PFSK-1 (cell line): Measurements from ENCODE around the gene RDH16.

Source experiments
- FOXP2 ChIP-seq: optimal IDR thresholded peaks from 2 replicates; pipeline ENCODE3; 2011; ENCODE audit warnings: borderline replicate concordance, control low read depth, inconsistent platforms; ENCODE audit not compliant: insufficient read depth; ENCODE audit errors: extremely low read length, extremely low read depth
- POLR2AphosphoS5 ChIP-seq: IDR thresholded peaks from 2 replicates; pipeline ENCODE4 v1.6.1; 2012; ENCODE audit warnings: low read depth, mild to moderate bottlenecking, control low read depth, low read length, moderate library complexity
- SIN3A ChIP-seq: IDR thresholded peaks from 2 replicates; pipeline ENCODE4 v1.6.1; 2012; ENCODE audit warnings: mild to moderate bottlenecking, low read length, moderate library complexity, borderline replicate concordance; ENCODE audit not compliant: insufficient read depth
- TAF1 ChIP-seq: IDR thresholded peaks from 2 replicates; pipeline ENCODE4 v1.6.1; 2012; ENCODE audit warnings: low read length, control low read depth, borderline replicate concordance; ENCODE audit not compliant: insufficient read depth
- TF ChIP-seq, protein P1 (sequence below), 2 experiments: IDR thresholded peaks; 2 replicates each; pipeline versions ENCODE4 v1.6.1 to v1.8.0; 2011 to 2012; ENCODE audit warnings: low read depth in 2 of 2, low read length in 2 of 2, control low read depth in 1 of 2, inconsistent platforms in 1 of 2, mild to moderate bottlenecking in 1 of 2, moderate library complexity in 1 of 2; ENCODE audit not compliant: insufficient read depth in 1 of 2

RDH16 gene

DNA sequence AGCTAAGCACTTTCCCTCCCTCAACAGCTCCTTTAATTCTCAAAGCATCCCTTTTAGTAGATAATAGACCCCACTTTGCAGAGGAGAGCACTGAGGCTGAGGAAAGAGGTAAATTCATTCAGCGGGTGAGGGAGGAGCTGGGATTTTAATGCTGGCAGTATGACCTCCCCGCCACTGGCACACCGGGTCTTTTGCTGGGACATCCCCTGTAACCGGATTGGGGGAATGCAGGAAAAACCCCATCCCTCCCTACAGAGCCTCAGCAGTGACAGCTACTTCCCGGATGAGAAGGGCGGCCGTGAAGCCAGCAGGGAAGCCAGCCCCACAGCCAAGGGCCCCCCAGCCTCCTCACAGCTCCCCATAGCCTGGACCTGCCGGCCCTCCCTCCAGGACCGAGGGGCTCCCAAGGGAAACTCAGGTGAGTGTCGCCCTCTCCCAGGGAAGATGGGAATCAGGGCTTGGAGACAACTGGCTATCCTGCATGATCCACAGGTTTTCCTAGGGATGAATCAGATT, 36.9 kb upstream of the RDH16 start:
- TF ChIP-seq FOXP2 (no peak), POLR2AphosphoS5 (no peak), TAF1 (no peak), SIN3A (no peak)
- TF ChIP-seq, protein P1, sequence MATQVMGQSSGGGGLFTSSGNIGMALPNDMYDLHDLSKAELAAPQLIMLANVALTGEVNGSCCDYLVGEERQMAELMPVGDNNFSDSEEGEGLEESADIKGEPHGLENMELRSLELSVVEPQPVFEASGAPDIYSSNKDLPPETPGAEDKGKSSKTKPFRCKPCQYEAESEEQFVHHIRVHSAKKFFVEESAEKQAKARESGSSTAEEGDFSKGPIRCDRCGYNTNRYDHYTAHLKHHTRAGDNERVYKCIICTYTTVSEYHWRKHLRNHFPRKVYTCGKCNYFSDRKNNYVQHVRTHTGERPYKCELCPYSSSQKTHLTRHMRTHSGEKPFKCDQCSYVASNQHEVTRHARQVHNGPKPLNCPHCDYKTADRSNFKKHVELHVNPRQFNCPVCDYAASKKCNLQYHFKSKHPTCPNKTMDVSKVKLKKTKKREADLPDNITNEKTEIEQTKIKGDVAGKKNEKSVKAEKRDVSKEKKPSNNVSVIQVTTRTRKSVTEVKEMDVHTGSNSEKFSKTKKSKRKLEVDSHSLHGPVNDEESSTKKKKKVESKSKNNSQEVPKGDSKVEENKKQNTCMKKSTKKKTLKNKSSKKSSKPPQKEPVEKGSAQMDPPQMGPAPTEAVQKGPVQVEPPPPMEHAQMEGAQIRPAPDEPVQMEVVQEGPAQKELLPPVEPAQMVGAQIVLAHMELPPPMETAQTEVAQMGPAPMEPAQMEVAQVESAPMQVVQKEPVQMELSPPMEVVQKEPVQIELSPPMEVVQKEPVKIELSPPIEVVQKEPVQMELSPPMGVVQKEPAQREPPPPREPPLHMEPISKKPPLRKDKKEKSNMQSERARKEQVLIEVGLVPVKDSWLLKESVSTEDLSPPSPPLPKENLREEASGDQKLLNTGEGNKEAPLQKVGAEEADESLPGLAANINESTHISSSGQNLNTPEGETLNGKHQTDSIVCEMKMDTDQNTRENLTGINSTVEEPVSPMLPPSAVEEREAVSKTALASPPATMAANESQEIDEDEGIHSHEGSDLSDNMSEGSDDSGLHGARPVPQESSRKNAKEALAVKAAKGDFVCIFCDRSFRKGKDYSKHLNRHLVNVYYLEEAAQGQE (IDR thresholded peaks at IDR 0.05; ENCODE audit: insufficient read depth in 1 of 2, low read depth in 2 of 2, low read length in 2 of 2), result no peak

DNA sequence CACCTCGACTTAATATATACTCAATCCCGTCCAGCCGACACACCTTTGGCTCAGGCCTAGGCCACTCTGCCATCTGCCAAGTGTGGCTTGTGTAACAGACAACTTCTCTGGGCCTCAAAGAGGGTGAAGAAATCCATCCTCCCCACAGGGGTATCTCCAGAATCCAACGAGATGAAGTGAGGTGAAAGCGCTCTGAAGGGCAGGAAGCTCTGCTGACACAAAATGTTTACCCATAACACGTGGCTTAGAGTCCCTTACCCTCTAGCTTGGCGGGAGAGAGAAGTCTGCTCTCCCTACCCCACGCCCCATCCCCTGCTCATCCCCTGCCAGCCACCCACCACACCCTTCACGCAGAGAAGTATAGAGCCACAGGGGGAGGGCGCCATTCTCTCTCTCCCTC, 35.9 kb upstream of the RDH16 start:
- TF ChIP-seq TAF1 (no peak), FOXP2 (no peak), SIN3A (no peak)
- TF ChIP-seq, protein P1 (IDR thresholded peaks at IDR 0.05; ENCODE audit: insufficient read depth in 1 of 2, low read depth in 2 of 2, low read length in 2 of 2), result no peak

DNA sequence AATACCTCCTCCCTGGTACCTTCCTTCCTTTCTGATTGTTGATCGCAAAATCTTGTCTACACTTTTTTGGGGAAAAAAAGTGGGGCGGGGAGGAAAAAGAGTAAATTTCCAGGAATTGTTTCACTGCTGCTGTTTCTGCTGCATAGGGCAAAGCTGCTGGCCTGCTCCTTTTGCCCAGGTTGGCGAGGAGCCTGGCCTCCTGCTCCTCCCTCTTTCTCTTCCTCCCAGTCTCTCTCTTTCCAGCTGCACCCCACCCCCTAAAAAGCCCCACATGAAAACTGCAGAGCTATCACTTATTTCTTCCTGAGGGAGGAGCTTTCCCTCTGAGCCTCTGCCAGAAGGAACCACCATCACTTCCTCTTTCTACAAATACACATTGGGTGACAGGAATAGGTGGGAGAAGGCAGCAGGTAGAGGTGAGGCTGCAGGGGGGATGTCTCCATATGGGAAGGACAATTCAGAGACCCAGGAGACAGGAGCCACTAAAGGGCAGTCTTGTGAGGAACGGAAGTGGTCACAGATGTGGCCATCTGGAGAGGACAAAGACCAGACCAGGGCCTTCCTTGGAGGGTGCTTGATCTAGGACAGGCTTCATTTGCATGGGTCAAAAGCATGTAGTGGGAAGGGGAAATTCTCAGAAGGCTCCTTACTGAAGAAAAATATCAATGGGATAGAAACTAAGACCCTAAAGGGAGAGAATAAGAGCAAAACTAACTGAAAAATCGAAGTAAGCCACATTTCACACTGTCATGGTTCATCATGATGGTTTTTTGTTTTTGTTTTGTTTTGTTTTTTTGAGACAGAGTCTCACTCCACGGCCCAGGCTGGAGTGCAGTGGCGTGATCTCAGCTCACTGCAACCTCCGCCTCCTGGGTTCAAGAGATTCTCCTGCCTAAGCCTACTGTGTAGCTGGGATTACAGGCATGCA, 34.2 kb upstream of the RDH16 start:
- TF ChIP-seq, protein P1 (IDR thresholded peaks at IDR 0.05; ENCODE audit: insufficient read depth in 1 of 2, low read depth in 2 of 2, low read length in 2 of 2), result no peak
- TF ChIP-seq POLR2AphosphoS5 (no peak), TAF1 (no peak), FOXP2 (no peak), SIN3A (no peak)

- TF ChIP-seq POLR2AphosphoS5 (no peak), SIN3A (no peak), FOXP2 (no peak), TAF1 (no peak)
These were observed 33.4 kb upstream of the RDH16 start for GRCh38 chr12:56990648-56991318.

GRCh38 chr12:56989861-56990610, 32.6 kb upstream of the RDH16 start:
- TF ChIP-seq, protein P1 (IDR thresholded peaks at IDR 0.05; ENCODE audit: insufficient read depth in 1 of 2, low read depth in 2 of 2, low read length in 2 of 2), result no peak
- TF ChIP-seq FOXP2 (no peak), POLR2AphosphoS5 (no peak), SIN3A (no peak), TAF1 (no peak)
